HG02981 (cell line): ENCODE data around the gene DLX6.

Source experiments
- ATAC-seq: cut with Tn5 transposase; IDR thresholded peaks from one replicate; pipeline ENCODE4 v1.9.1; 2021; ENCODE audit warnings: mild to moderate bottlenecking, moderate library complexity; ENCODE audit not compliant: unreplicated experiment

The DLX6 gene

DNA sequence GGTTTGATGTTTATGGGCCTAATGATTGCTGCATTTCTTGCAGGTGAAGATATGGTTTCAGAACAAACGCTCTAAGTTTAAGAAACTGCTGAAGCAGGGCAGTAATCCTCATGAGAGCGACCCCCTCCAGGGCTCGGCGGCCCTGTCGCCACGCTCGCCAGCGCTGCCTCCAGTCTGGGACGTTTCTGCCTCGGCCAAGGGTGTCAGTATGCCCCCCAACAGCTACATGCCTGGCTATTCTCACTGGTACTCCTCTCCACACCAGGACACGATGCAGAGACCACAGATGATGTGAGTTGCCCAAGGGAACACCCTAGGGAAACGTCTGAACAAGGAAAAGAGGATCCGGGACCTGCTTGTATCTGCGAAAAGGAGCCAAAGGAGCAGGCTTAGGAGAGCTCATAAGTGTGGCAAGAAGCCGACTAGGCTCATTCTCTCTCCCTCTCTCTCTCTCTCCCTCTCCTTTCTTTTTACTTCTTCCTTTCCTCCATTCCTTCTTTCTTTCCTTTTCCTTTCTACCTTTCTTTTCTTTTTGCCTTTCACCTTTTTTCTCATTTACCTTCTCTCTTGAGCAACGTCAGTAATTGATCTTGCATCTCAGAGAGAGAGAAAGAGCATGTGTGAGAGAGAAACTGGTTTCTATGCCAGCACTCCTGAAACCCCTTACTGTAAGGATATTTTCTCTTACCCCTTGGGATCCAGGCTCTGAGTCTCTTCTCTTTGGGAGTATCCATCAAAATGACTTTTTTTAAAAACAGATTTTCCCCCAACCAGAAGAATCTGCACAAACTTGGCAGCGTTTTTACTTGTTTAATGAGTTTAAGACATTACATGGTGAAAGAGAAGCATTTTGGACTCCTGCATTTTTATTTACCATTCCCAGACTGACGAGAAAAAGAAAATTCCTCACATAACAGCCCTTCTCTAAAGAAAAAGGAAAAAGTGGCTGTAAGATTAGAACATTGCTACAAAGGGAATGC, 4.7 kb downstream of the DLX6 start:
- no peak for ATAC-seq

DNA sequence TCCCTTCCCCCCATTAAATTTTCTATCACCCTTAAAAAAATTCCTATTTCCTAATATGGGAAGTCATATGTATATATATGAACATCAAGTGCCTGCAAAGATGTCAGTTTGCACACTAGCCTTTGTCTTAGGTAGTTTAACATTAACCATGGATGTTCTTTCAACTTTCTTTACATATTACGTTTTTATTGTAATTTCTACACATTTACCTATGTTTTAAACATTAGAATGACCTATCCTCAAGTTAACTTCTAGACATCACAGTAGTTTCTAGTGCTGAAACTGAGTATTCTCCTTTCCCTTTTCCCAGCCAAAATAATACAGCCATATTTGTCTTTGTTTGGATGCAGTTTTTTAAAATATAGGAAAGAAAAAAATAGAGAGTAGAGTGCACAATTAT, 5.8 kb downstream of the DLX6 start:
- no peak for ATAC-seq

DNA sequence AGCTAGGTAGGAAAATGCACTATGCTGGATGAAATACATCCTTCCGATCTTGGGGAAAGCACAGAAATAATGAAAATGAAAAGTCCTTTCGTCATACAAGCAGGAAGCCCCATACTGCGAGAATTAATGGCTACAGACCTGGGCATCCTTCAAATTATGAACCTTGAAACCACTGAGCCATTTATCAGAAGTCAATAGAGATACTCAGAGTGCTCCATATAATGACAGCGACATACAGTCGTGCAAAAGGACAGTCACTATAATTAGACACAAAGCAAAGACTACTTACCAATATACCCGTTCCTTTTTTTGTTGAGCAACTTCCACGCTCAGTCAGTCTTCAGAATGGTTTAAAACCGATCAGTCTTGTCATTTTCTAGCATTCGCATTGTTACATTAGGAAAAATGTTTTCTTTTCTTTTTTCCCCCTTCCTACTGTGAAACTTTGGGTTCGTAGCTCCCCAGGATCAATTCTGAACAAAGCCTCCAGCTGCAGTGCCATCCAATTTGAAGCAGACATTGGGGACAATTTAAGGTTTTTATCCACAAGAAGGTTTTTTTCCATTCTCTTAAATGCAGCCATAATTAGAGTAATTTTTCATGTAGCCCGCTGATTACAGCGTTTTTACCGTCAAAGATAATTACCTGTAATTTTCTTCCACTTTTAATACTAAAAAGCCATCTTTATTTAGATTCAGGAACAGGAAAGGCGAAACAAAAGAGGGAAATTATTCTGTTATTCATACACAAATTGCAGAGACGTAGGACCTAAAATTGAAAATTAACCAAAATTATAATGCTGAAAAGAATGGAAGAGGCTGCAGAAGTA, 6.4 kb downstream of the DLX6 start:
- ATAC-seq, result no peak

DNA sequence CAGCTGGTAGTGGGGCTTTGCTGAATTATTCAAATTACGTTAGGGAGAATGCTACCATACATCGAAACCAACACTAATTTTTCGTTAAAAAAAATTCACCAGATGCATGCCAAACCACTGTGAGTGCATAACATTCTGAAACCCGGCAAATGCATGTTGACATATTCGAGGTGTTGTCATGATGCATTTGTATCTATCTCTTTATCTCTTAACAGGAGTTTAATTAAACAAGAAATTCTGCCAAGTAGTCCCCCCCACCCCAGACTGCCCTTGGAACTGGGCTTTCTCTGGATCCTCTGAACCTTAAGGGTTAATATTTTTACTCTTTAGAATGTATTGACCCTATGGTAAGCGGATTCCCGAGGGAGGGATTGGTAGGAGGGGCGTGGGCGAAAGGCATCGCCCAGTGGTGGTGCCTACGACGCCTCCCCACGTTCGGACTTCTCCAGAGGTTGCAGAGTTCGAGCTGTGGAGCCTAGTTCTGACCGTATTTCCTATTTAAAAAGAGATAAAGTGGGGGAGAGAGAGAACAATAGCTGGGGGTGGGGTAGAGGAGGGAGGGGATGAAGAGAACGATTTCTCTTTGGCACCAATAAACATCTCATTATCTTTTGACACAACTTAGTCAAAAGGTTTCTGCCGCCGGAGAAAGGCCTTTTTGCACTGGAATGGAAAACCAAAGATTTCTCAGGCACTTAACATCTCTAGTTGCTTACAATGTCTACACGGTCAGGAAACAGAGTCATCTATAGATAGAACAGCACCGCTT, 7.2 kb downstream of the DLX6 start:
- ATAC-seq, result no peak

DNA sequence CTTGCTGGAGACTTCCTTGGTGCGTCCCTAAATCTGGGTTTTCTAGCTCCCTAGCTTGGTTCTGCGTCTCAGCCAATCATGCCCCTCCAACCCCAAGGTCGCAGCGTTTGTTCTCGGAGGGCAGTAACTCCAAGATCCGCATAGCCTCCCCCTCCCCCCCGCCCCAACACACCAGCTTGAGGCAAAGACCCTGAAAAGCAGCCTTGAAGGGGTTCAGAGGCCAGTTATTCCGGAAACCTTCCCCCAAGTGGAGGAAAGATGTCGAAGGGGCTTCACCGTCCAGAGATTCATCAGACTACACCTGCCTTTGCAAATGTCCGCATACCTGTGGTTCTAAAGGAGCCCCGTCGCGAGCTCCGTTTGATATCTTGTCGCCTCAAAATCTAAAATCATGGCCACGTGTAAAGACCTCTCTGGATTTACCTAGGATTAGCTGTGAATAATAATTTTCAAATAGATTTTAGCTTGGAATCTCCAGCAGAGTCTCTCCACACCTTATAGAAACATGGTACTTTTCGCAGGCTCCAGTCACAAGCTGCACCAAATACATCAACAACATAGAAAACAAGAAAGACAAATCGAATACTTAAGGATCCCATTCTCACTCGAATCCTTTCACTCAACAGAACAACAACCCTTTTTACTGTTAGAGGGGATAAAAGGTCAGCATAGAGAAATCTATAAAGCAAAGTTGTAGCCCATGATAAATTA, 7.9 kb downstream of the DLX6 start:
- ATAC-seq, result no peak

DNA sequence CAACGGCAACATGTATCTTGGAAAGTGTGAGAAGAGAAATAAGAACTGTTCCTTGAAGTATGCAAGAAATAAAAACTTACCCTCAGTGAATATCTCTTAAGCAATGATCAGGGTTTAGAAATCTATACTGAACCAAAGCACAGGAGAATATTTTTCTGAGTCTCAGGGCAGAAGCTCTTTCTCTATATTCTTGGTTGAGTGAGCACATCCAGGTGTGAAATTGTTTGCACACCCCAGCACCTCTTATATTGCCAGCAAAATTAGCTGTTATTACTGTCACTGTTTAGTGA, 8.4 kb downstream of the DLX6 start:
- no peak for ATAC-seq

DNA sequence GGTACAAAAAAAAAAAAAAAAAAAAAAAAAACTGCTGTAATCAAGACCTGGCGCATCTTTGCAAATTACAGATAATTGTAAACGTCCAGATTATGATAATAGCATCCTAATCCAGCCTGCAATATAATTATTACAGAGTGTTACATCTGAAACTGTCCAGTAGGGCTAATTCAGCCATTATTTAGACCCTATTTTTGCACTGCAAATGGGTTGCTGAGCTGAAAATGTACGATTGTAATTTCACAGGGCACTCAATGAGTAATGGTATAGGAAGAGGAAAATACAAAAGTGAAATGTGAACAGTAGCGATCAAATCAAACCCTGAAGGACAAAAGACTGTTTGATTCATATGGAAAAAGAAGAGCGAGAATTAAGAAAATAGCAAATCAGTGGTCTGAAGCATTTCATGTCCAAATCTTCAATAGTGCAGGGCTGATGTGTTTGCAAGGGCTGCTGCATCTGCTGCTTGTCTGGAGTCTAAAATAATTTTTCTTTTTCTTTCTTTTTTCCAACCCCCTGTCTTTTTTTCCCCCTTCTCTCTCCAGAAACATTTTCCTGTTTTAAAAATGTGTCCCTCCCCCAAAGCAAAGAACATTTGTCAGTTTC, 8.9 kb downstream of the DLX6 start:
- no peak for ATAC-seq

DNA sequence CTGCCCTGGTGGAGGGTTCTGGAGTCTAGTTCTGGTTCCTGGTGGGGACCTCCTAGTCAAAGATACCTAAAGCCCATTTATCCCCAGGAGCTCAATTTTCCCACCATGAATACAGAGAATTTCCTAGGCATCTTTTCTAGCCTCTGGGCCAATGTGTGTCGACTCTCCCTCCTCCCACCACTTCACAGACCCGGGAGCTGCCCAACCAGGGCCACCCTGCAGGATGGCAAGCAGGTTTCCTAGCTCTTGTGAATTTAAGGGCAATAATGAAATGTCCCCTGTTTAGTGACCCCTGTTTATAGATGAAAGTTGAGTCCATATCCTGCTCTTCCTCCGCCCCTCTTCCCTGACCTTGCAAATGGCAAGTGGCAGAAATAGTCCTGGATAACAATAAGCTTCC, 9.9 kb downstream of the DLX6 start:
- ATAC-seq, result no peak

DNA sequence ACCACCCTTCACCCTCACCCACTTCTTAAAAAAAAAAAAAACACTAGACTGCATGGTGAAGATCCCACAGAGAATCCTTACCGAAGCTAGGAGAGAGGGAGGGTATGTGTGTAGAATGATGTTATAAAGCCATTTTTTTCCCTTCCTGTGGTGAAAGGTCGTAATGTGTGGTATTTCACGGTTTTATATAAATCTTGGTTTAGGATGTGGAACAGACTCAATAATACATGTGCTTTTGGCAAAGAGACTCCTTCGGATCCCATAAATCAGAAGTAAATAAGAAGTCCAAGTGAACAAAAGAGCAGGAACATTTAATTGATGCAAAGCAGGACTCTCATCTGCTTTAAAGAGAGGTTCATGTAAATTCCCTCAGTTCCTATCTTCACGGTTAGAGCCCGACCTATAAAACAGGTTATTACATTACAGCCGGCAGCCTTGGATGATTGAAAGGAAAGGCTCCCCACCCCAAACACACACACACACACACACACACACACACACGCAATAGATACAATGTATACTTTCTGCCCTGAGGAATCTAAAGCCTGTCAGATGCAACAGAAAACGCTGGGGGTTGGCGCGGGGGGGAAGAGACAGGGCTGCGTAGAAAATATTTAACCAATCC, 10.5 kb downstream of the DLX6 start:
- no peak for ATAC-seq

DNA sequence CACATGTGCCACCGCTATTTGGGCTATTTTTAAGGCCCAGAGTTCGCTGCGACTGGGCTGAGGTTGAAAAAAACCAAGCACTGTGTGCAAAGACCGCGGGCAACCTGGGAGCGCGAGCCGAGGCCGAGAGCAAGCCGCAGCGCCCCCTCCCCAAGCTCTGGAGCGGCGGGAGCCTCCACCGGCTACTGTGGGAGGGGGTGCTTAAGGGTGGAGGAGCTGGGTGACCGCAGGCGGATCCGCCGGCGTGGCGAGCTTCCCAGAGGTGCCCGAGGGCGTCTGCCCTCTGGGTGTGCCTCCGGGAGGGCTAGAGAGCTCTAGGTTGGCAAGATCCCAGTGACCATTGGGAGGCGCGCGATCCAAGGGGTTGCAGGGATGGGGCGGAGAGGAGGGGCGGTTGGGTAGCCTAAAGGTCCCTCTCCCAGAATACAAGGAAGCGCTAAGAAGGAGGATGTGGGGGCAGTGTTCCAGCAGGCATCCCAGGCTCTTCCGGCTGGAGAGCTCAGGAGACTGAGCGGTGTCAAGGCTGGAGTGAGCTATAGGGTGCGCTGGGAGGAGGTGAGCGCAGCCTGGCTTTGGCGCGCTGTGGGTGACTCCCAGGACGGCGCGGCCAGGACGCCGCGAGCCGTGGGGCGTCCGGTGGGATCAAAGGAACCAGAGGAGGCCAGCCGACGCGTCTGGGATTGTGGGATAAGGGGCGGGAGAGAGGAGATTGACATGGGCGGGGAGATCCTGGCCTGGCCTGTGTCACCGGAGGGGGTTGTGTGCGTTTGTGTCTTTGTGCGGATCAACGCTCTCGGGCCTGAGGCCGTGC, 11.2 kb downstream of the DLX6 start:
- no peak for ATAC-seq

DNA sequence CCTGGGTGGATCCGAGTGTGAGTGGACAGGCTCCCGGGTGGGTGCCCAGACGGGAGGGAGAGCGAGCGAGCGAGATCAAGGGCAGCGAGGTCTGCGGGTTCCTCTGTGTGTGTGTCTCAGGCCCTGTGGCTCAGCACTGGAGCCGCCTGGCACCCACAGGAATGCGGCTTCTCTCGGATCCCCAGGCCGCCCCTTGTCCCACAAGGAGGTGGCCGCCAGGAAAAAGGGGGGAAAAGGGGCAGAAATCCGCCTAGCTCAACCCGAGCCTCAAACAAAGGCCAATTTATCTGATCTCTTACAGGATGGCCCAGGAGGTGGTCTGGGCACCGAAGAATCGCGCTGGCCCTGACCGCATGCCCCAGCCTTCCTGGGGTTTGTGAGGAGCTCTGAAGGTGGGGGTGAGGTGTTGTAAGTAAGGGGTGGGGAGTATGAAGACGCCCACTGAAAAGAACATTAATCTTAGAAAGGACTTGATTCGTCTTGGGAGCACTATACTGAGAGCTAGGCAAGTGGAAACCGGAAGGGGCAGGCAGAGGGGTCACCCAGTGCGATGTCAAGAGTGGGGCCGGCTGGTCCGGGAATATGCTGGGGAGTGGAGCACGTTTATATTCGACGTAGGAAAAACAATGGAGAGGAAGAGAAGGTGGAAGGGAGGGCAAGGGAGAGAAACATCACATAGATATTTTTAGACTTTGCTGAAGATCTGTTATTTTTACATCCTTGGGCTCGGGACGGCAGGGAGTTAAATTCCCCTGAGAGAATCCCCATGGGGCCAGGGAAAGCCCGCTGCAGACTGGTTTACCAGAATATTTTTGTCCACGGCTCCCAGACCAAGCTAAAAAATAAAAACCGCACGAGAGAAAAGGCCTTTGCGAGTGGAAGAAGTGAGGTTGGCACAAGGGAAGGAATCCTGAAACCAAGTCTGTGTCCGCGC, 12.1 kb downstream of the DLX6 start:
- no peak for ATAC-seq

DNA sequence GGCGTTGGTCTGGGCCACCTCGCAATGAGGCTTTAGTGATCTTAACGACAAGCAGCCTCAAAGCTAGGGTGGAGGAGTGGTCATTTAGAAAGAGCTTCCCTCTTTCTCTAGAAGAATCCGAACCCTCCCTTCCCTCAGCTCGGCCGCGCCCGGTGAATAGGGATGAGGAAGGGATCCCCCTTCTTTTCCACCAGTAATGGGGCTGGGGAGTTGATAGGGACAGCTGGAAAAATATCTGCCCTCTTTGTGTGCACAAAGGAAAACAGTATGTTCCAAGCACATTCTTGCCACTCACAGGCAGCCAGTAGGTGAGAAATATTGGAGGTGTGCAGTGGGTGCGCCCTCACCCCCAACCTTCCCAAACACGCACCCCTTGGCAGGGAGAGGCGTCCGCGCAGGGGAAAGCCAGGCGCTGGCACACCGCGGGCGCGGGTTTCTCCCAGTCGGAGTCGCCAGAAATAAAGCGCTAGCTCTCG, 12.8 kb downstream of the DLX6 start:
- ATAC-seq, result no peak

DNA sequence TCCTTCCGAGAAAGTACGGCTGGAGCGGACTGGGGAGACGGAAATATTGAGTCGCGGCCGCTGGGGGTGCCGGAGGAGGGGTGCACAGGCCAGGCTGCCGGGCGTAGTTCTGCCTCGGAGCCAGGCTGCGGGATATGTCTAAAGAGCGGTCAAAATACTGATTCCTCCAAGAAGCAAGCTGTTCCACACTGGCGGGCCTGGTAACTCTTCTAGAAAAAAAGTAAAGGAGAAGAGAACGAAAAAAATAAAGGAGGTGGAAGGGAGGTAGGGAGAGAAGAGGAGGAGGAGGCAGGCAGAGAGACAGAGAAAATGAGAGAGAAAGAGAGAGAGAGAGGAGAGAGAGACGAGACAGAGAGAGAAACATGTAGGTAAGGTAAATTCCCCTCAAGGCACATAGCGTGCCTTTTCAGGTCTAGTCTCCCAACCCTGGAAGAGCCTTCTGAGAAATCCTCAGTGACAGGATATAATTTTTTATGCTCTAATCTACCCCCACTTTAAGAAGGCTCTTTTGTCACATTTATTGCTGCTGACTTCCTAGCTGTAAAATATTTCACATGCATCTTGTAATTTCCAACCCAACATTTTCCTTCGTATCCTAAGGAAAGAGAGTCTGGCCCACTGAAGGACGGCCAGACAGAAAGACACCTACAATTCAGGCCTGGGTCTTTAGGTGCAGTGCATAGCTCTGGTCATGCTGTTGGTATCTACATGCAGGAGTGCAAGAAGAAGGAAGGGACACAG, 13.6 kb downstream of the DLX6 start:
- no peak for ATAC-seq

DNA sequence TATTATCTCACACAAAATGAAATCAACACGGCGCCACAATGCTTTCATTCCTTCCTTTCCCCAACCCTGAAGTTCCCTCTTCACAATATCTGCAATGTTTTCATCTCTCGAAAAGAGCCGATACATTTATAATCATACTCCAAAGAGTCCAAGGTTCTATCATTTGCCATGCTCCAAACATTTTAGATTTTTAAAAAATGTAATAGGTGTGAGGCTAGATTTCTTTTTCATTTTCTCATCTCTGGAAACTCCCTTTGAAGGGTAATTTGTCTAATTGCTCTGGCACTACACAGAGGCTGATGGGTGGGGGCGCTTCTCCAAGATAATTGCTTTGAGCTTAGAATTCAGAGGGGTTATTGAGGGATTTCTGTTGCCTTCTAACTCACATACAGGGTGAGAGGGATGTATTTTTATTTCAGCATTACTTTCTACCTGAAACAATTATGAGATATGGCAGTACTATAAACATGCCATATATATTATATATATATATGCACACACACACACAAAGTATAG, 14.4 kb downstream of the DLX6 start:
- no peak for ATAC-seq

DNA sequence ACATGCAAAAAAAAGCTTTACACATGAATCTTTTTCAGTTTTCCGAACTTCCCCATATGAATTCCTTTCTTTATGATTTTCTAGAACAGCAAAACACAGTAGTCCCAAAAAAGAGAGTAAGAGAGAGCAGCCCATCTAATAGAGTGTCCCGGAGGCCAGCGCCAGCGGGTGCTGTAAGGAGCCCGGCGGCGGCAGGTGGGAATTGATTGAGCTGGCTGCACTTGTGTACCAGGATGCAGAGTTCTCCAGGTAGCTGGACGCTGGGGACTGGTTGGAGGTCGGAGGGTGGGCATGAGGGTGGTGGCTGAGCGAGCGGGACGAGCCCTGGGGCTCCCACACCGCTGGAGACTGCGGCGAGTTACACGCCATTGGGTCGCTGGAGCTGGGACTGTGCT, 15.2 kb downstream of the DLX6 start:
- no peak for ATAC-seq

DNA sequence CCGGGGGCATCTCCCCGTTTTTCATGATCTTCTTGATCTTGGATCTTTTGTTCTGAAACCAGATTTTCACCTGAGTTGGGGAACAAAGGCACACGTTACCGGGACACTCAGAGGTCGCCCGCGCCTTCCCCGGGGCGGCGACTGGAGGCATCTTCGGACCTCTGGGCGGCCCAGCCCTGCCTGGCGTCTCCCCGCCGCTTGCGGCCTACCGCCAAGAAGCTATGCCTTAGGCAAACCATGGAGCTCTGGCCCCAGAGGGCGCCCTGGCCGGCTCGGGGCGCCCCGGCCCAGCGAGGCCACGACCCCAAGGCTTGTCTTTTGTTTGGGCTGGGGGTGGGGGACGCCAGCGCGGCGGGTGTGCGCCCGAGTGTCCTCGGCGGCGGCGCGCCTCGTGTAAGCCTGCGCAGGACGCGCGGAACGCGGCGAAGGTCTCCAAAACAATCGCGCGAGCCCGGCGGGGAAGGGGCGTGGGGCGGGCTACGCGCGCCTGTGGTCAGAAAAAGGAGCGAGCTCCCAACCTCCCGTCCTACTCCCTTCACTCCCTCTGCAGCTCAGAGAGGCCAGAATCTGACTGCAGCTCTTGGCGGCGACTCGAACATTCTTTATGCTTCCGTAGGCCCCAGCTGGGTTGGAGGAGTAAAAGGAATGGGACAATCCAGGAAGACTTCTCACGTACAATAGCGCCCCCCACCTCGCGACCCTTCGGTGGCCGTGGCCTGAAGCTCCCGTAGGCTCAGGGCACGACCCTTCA, 15.8 kb downstream of the DLX6 start:
- ATAC-seq, result no peak
